MM.1S (cell line): Measurements from ENCODE around the gene LPCAT2.

Experiments
- DNase-seq: peaks from one replicate; pipeline ENCODE4 v3.0.0-alpha.2; 2015
- H2AFZ ChIP-seq: fragments of 300-600 bp; sonication (generic); 2 replicates; pipeline ENCODE4 v1.6.0; 2016; ENCODE audit warnings: antibody characterized with exemption, low read length
- H3F3A ChIP-seq: fragments of 300-600 bp; sonication (generic); 2 replicates; pipeline ENCODE4 v1.6.1; 2016; ENCODE audit warnings: mild to moderate bottlenecking, antibody characterized with exemption, low read length, moderate library complexity, mixed read lengths; ENCODE audit not compliant: insufficient read depth
- H3K27ac ChIP-seq: fragments of 300-600 bp; sonication (generic); 2 replicates; pipeline ENCODE4 v1.5.1; 2016; ENCODE audit warnings: mild to moderate bottlenecking, low read length
- H3K27me3 ChIP-seq: fragments of 300-600 bp; sonication (generic); replicated peaks from 2 replicates; pipeline ENCODE4 v1.6.0; 2016; ENCODE audit warnings: low read length; ENCODE audit not compliant: insufficient read depth
- H3K36me3 ChIP-seq: fragments of 300-600 bp; sonication (generic); replicated peaks from 2 replicates; pipeline ENCODE4 v1.6.1; 2016; ENCODE audit warnings: mild to moderate bottlenecking, low read length, mixed read lengths; ENCODE audit not compliant: insufficient read depth
- H3K4me1 ChIP-seq: fragments of 300-600 bp; sonication (generic); 2 replicates; pipeline ENCODE4 v1.6.1; 2016; ENCODE audit warnings: low read length, mixed read lengths
- H3K4me2 ChIP-seq: fragments of 300-600 bp; sonication (generic); 2 replicates; pipeline ENCODE4 v1.6.0; 2016; ENCODE audit warnings: low read depth, low read length
- H3K4me3 ChIP-seq: fragments of 300-600 bp; sonication (generic); 2 replicates; pipeline ENCODE4 v1.5.1; 2016; ENCODE audit warnings: low read length, mixed read lengths
- H3K79me2 ChIP-seq: fragments of 300-600 bp; sonication (generic); 2 replicates; pipeline ENCODE4 v1.6.1; 2016; ENCODE audit warnings: mixed run types, low read length, mixed read lengths
- H3K9ac ChIP-seq: fragments of 300-600 bp; sonication (generic); 2 replicates; pipeline ENCODE4 v1.6.1; 2016; ENCODE audit warnings: low read length, mixed read lengths
- H3K9me2 ChIP-seq: fragments of 300-600 bp; sonication (generic); replicated peaks from 2 replicates; pipeline ENCODE4 v1.6.1; 2016; ENCODE audit warnings: mild to moderate bottlenecking, low read length, mixed read lengths; ENCODE audit not compliant: insufficient read depth
- H3K9me3 ChIP-seq: fragments of 300-600 bp; sonication (generic); replicated peaks from 2 replicates; pipeline ENCODE4 v1.6.1; 2016; ENCODE audit warnings: mild to moderate bottlenecking, low read length, mixed read lengths; ENCODE audit not compliant: insufficient read depth
- H4K20me1 ChIP-seq: fragments of 300-600 bp; sonication (generic); 2 replicates; pipeline ENCODE4 v1.6.1; 2016; ENCODE audit warnings: mild to moderate bottlenecking, low read length, moderate library complexity, mixed read lengths; ENCODE audit not compliant: insufficient read depth
- EZH2 ChIP-seq: fragments of 300-600 bp; sonication (generic); optimal IDR thresholded peaks from 2 replicates; pipeline ENCODE3; 2017; ENCODE audit warnings: low read depth, mild to moderate bottlenecking, antibody characterized with exemption, low read length, mixed read lengths
- EZH2phosphoT487 ChIP-seq: fragments of 300-600 bp; sonication (generic); IDR thresholded peaks from 2 replicates; pipeline ENCODE4 v1.6.1; 2018; ENCODE audit warnings: antibody characterized with exemption, low read length
- TF ChIP-seq, protein P1 (sequence below): fragments of 300-600 bp; sonication (generic); IDR thresholded peaks from 2 replicates; pipeline ENCODE4 v1.5.1; 2016; ENCODE audit warnings: antibody characterized with exemption, low read length, mixed read lengths

LPCAT2 gene

DNA sequence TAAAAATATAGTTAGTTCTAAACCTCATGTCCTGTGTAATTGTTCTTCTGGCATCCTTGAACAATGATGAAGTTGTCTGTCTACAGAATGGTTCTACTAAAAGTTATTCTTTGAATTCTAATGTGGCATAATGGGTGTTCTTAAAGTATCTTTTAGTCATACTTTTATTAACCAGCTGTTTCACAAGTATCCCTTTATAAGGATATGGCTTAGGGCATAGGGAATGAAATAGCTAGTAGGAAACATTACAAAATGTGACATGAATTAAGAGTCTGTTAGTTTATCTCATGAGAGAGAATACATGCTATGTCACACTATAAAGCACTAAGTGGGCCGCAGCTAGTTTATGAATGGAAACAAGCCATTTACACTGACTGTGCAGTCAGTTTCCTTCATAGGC is 31.3 kb downstream of the LPCAT2 start:
- DNase-seq = no peak
- Histone ChIP-seq H3F3A (no peaks in the 10 kb centered on the region), H3K27me3 (no peaks in the 10 kb centered on the region), H3K4me3 (no peak overlapping the region), H3K4me1 (peaks cover 10% of the 10 kb centered on the region), H3K9me3 (no peaks in the 10 kb centered on the region), H3K79me2 (no peaks in the 10 kb centered on the region), H3K9me2 (no peaks in the 10 kb centered on the region), H3K27ac (no peak overlapping the region), H3K4me2 (no peak overlapping the region), H4K20me1 (no peaks in the 10 kb centered on the region), H3K36me3 (no peaks in the 10 kb centered on the region), H2AFZ (no peak overlapping the region), H3K9ac (no peak overlapping the region)
- no peak for TF ChIP-seq EZH2
- no peak for TF ChIP-seq EZH2phosphoT487
- TF ChIP-seq, protein P1, sequence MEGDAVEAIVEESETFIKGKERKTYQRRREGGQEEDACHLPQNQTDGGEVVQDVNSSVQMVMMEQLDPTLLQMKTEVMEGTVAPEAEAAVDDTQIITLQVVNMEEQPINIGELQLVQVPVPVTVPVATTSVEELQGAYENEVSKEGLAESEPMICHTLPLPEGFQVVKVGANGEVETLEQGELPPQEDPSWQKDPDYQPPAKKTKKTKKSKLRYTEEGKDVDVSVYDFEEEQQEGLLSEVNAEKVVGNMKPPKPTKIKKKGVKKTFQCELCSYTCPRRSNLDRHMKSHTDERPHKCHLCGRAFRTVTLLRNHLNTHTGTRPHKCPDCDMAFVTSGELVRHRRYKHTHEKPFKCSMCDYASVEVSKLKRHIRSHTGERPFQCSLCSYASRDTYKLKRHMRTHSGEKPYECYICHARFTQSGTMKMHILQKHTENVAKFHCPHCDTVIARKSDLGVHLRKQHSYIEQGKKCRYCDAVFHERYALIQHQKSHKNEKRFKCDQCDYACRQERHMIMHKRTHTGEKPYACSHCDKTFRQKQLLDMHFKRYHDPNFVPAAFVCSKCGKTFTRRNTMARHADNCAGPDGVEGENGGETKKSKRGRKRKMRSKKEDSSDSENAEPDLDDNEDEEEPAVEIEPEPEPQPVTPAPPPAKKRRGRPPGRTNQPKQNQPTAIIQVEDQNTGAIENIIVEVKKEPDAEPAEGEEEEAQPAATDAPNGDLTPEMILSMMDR = no peak

DNA sequence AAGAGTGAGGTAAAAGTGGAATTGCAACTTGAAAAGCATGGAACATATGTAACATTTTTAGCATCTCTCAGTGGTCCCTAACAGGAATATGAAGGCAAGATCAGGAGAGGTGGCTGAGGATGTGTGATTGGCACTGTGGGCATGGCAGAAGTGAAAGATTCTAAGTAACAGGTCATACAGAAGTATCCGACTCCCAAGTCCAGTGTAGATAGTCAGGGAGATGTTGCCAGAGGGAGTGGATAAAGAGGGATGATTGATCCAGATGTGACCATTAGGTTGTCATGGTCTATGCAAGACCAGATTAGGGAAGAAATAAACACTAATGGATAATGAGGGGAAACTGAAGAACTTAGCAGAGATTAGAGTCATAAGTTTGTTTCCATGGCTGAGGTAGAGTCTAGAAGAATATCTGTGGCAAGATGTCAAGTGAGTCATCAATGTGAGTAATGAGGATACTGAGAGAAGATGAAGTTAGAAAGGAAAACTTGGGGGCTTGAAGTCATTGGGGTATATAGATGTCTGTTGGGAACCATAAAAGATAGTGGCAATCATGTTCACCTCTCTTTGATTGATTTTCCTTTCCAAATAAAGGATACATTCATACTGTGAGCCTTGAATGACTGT is 33.7 kb downstream of the LPCAT2 start:
- Histone ChIP-seq H3K4me1 (0 out of 2 replicates have a peak, but pooled peaks cover 3% of the 10 kb centered on the region), H3K27ac (no peak overlapping the region), H3K9me3 (no peaks in the 10 kb centered on the region), H2AFZ (no peak overlapping the region), H4K20me1 (no peaks in the 10 kb centered on the region), H3K36me3 (no peaks in the 10 kb centered on the region), H3K27me3 (no peaks in the 10 kb centered on the region), H3K9me2 (no peaks in the 10 kb centered on the region), H3K4me3 (no peak overlapping the region), H3K9ac (no peak overlapping the region), H3K79me2 (no peaks in the 10 kb centered on the region), H3K4me2 (no peak overlapping the region), H3F3A (no peaks in the 10 kb centered on the region)
- no peak for DNase-seq
- no peak for TF ChIP-seq EZH2
- TF ChIP-seq, protein P1 = no peak
- TF ChIP-seq EZH2phosphoT487 = no peak

DNA sequence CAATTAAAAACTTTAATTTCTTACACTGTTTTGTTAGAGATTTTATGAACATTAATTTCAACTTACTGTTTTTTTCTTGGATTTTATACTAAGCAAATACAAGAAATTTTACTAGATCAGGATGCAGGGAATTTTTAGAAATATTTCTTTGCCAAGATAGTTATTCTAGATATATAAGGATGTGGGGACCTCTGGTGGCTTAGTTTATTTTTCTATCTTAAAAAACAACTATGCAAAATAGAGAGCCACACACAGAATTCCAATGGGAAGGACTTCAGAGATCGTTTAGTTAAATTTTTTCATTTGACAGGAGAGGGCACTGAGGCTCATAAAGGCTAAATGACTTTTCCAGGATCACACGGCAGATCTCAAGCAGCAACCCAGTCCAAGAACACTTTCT is 34.6 kb downstream of the LPCAT2 start:
- Histone ChIP-seq H3K27ac (no peak overlapping the region), H3K36me3 (no peaks in the 10 kb centered on the region), H3K79me2 (no peaks in the 10 kb centered on the region), H3K9me2 (no peaks in the 10 kb centered on the region), H3K27me3 (no peaks in the 10 kb centered on the region), H3K4me2 (no peak overlapping the region), H3K4me3 (no peak overlapping the region), H2AFZ (no peak overlapping the region), H4K20me1 (no peaks in the 10 kb centered on the region), H3K9me3 (no peaks in the 10 kb centered on the region), H3K4me1 (no peaks in the 10 kb centered on the region), H3F3A (no peaks in the 10 kb centered on the region), H3K9ac (no peak overlapping the region)
- TF ChIP-seq EZH2phosphoT487 = no peak
- TF ChIP-seq, protein P1 = peak; percentile 19; the same call in 1 of the 2 replicates
- no peak for DNase-seq
